GM13977 (cell line): Measurements from ENCODE around the gene TPD52L1.

Experiments
- DNase-seq: peaks from one replicate; pipeline ENCODE4 v3.0.0; 2012; ENCODE audit warnings: low spot score
- CTCF ChIP-seq: IDR thresholded peaks from 2 replicates; pipeline ENCODE4 v1.5.1; 2012; ENCODE audit warnings: mild to moderate bottlenecking, control low read depth; ENCODE audit not compliant: insufficient read depth; ENCODE audit errors: extremely low read depth, missing control alignments
- in situ Hi-C: fragments of 300-500 bp; cut with MboI; formaldehyde crosslinking; loops from one replicate; pipeline ENCODE4 v1.12.0; 2022; ENCODE audit warnings: low sequenced_read_pairs, low pct_unique_long_range_greater_than_20kb, mixed read lengths, inconsistent platforms; ENCODE audit not compliant: unreplicated experiment

The TPD52L1 gene

GRCh38 chr6:125306756-125307149, 153.2 kb downstream of the TPD52L1 start:
- DNase-seq = no peak
- TF ChIP-seq CTCF = no peak
- in situ Hi-C loops = loop anchor here (25.0 kb wide), 2 partner anchors 206 to 656 kb away; partner anchors contain the start of gene HINT3

- no peak for DNase-seq
- TF ChIP-seq CTCF = no peak
- in situ Hi-C loops = loop anchor here (25.0 kb wide), 2 partner anchors 205 to 655 kb away; partner anchors contain the start of gene HINT3
These were observed 153.7 kb downstream of the TPD52L1 start for GRCh38 chr6:125307150-125307838.

- DNase-seq = no peak
- TF ChIP-seq CTCF = no peak
- in situ Hi-C loops = loop anchor here (25.0 kb wide), 2 partner anchors 204 to 654 kb away; partner anchors contain the start of gene HINT3
These were observed 154.5 kb downstream of the TPD52L1 start for GRCh38 chr6:125307964-125308615.

GRCh38 chr6:125310994-125311649, 157.5 kb downstream of the TPD52L1 start:
- in situ Hi-C loops = loop anchor here (5.0 to 25.0 kb wide), 3 partner anchors 201 to 651 kb away; partner anchors contain the start of gene HINT3
- peak; percentile 70 for TF ChIP-seq CTCF
- DNase-seq = peak; percentile 45

GRCh38 chr6:125312478-125312877, 158.9 kb downstream of the TPD52L1 start:
- in situ Hi-C loops = loop anchor here (5.0 to 25.0 kb wide), 3 partner anchors 200 to 650 kb away; partner anchors contain the start of gene HINT3
- no peak for DNase-seq
- TF ChIP-seq CTCF = no peak

- in situ Hi-C loops = loop anchor here (5.0 to 25.0 kb wide), 3 partner anchors 199 to 649 kb away; partner anchors contain the start of gene HINT3
These were observed 159.4 kb downstream of the TPD52L1 start for GRCh38 chr6:125312950-125313349.

More at GRCh38 chr6:125312950-125313349, 159.4 kb downstream of the TPD52L1 start:
- TF ChIP-seq CTCF = no peak
- no peak for DNase-seq
